HepG2 (cell line): ENCODE results near the gene RAB6B. TPM values are rescaled to one million over a fixed set of nuclear protein-coding genes. Genes with fewer than 3 reads are reported as not detected.

Source experiments
- ATAC-seq: fragments of 200-7000 bp; cut with Tn5 transposase; 3 replicates; pipeline ENCODE4 v1.9.1; 2020; ENCODE audit warnings: mild to moderate bottlenecking, moderate library complexity
- BruUV-seq: library from RNA; stranded (reverse); fragments of 400-500 nt; replicated peaks from 2 replicates; lab custom pipeline; 2021; lab: Mats Ljungman, UMichigan
- CTCF ChIA-PET: fragments of 300-600 bp; formaldehyde crosslinking; extraction: SDS; loops from one replicate; lab custom pipeline; 2021; ENCODE audit warnings: low total read pairs, inconsistent platforms, low intra/inter-chr PET ratio; lab: Yijun Ruan, JAX
- POLR2A ChIA-PET: fragments of 350-600 bp; sonication (Branson Sonifier 250); formaldehyde crosslinking; loops from one replicate; lab custom pipeline; 2020; ENCODE audit warnings: antibody characterized with exemption, inconsistent platforms; lab: Yijun Ruan, JAX
- DNase-seq: peaks from one replicate; pipeline ENCODE4 v3.0.0-alpha.2; 2015; ENCODE audit warnings: low spot score
- FAIRE-seq: peaks from 3 replicates; lab custom pipeline; 2011; peaks lifted over from hg19 to GRCh38; lab: Jason Lieb, UNC
- H2AFZ ChIP-seq: one replicate; pipeline ENCODE4 v1.6.1; 2011; ENCODE audit warnings: low read length, inconsistent platforms
- H3K27ac ChIP-seq: fragments of 300-600 bp; 3 replicates; pipeline ENCODE4 v1.8.0; 2011; ENCODE audit warnings: mixed run types, mild to moderate bottlenecking, mixed read lengths, low read length, inconsistent platforms; ENCODE audit not compliant: insufficient read depth; ENCODE audit errors: extremely low read length
- H3K27me3 ChIP-seq, 2 experiments: fragments of 200-600 bp in 1 of 2; 2 replicates in 1 of 2; 3 replicates in 1 of 2; pipeline versions ENCODE4 v1.6.0 to v1.8.0; 2011; ENCODE audit warnings: low read length in 2 of 2, mild to moderate bottlenecking in 2 of 2, moderate library complexity in 2 of 2, inconsistent platforms in 1 of 2; ENCODE audit not compliant: insufficient read depth in 2 of 2, control insufficient read depth in 1 of 2
- H3K36me3 ChIP-seq, 2 experiments: fragments of 200-600 bp in 1 of 2; replicated peaks in 1 of 2; 2 replicates in 1 of 2; 3 replicates in 1 of 2; pipeline versions ENCODE4 v1.5.1 to v1.8.0; 2011; ENCODE audit warnings: low read length in 2 of 2, inconsistent platforms in 1 of 2; ENCODE audit not compliant: insufficient read depth in 2 of 2, control insufficient read depth in 1 of 2
- H3K4me1 ChIP-seq: 2 replicates; pipeline ENCODE4 v1.5.1; 2012; ENCODE audit warnings: low read length, inconsistent platforms; ENCODE audit not compliant: insufficient read depth
- H3K4me2 ChIP-seq: 2 replicates; pipeline ENCODE4 v1.6.0; 2011; ENCODE audit warnings: low read depth, low read length, inconsistent platforms
- H3K4me3 ChIP-seq, 3 experiments: fragments of 200-600 bp in 1 of 3; sonication (generic), shearing (Covaris generic) in 1 of 3; replicated peaks in 1 of 3; 2 replicates each; pipeline ENCODE4 v1.5.1; 2011 to 2016; ENCODE audit warnings: low read length in 3 of 3, inconsistent platforms in 2 of 3, low read depth in 2 of 3, mild to moderate bottlenecking in 2 of 3, control low read depth in 1 of 3, mixed read lengths in 1 of 3; ENCODE audit not compliant: insufficient read depth in 1 of 3
- H3K79me2 ChIP-seq: one replicate; pipeline ENCODE4 v1.6.1; 2011; ENCODE audit warnings: low read length, inconsistent platforms; ENCODE audit not compliant: insufficient read depth
- H3K9ac ChIP-seq: 2 replicates; pipeline ENCODE4 v1.6.0; 2011; ENCODE audit warnings: mild to moderate bottlenecking, low read depth, low read length, inconsistent platforms; ENCODE audit not compliant: insufficient read depth
- H3K9me3 ChIP-seq: 2 replicates; pipeline ENCODE4 v1.5.1; 2012; ENCODE audit warnings: mild to moderate bottlenecking, low read length
- H4K20me1 ChIP-seq: 2 replicates; pipeline ENCODE4 v1.6.0; 2011; ENCODE audit warnings: inconsistent platforms, mild to moderate bottlenecking, low read length, moderate library complexity; ENCODE audit not compliant: insufficient read depth
- CAMTA2 ChIP-seq: sonication (generic); formaldehyde crosslinking; IDR thresholded peaks from 2 replicates; pipeline ENCODE4 v1.4.0; 2020; ENCODE audit warnings: mild to moderate bottlenecking, missing genetic modification reagents, borderline replicate concordance
- NKX3-1 ChIP-seq: sonication (generic); formaldehyde crosslinking; IDR thresholded peaks from 2 replicates; pipeline ENCODE4 v1.5.0; 2020; ENCODE audit warnings: missing genetic modification reagents
- SKI ChIP-seq: fragments of 450-650 bp; IDR thresholded peaks from one replicate; pipeline ENCODE4 v1.6.1; 2018; ENCODE audit warnings: mild to moderate bottlenecking; ENCODE audit not compliant: partially characterized antibody
- SKIL ChIP-seq: sonication (generic); formaldehyde crosslinking; IDR thresholded peaks from 2 replicates; pipeline ENCODE4 v1.8.0; 2022; ENCODE audit warnings: missing genetic modification reagents, mild to moderate bottlenecking, moderate library complexity, borderline replicate concordance
- ZNF781 ChIP-seq: sonication (generic); formaldehyde crosslinking; IDR thresholded peaks from 2 replicates; pipeline ENCODE4 v1.5.1; 2020; ENCODE audit warnings: borderline replicate concordance, mild to moderate bottlenecking, missing genetic modification reagents; ENCODE audit errors: not compliant biosample characterization
- ZNF878 ChIP-seq: sonication (generic); formaldehyde crosslinking; IDR thresholded peaks from 2 replicates; pipeline ENCODE4 v1.8.1; 2023; ENCODE audit warnings: mild to moderate bottlenecking, missing genetic modification reagents, moderate library complexity
- WGBS: methylation state at CpG from one replicate; pipeline ENCODE4 v1.1.6; 2017; ENCODE audit warnings: low lambda C conversion rate; 5-methylcytosine and 5-hydroxymethylcytosine counted together
- in situ Hi-C: cut with HindIII; loops from 2 replicates; pipeline ENCODE4 v1.10.0; 2017; ENCODE audit warnings: low pct_unique_long_range_greater_than_20kb; ENCODE audit not compliant: extremely low pct_ligation_motif_present
- intact Hi-C: fragments of 100-400 bp; cut with micrococcal nuclease; formaldehyde crosslinking; loops from one replicate; pipeline ENCODE4 v1.10.0; 2022; ENCODE audit not compliant: unreplicated experiment
- polyA plus RNA-seq, 8 experiments: library from polyadenylated mRNA; depleted of rRNA in 3 of 8; stranded (reverse) in 7 of 8; unstranded in 1 of 8; fragments of >200 nt; fragmentation: Illumina TruSeq in 4 of 8; extraction: Trizol in 4 of 8; gene quantifications; 2 replicates each; pipeline versions ENCODE4 v1.2.1 to v1.2.3, GENCODE V29; 2011 to 2016; ENCODE audit warnings: low read depth in 4 of 8, missing spikeins in 1 of 8, mixed read lengths in 1 of 8; ENCODE audit not compliant: insufficient read depth in 1 of 8
- total RNA-seq, 5 experiments: library from RNA; depleted of rRNA; stranded (reverse); fragments of >200 nt; fragmentation: Illumina TruSeq; extraction: Trizol; gene quantifications; 2 replicates each; pipeline ENCODE4 v1.2.3, GENCODE V29; 2016; ENCODE audit warnings: low read depth in 1 of 5

RAB6B gene
- total and polyA plus RNA-seq, 2 of the 13 experiments (the other 11 are each of a cell fraction or from before 2014, with no cell fraction given), result 0.16 TPM; not detected in 1

GRCh38 chr3:133933097-133934024, 37.7 kb upstream of the RAB6B start:
- Histone ChIP-seq H3K4me3 (no peak overlapping the region), H3K27me3 (peaks cover 0 to 14% of the 10 kb centered on the region in 2 experiments; a peak in 4 of 5 replicates), H3K9ac (no peak overlapping the region), H3K9me3 (no peaks in the 10 kb centered on the region), H3K27ac (no peak overlapping the region), H2AFZ (no peak overlapping the region), H4K20me1 (no peaks in the 10 kb centered on the region), H3K4me1 (no peaks in the 10 kb centered on the region), H3K79me2 (no peaks in the 10 kb centered on the region), H3K36me3 (no peaks in the 10 kb centered on the region), H3K4me2 (no peak overlapping the region)
- no TSS peak for BruUV-seq
- whole genome bisulfite sequencing, result 12% methylated on average over 9 of the region's 9 CpGs
- no peak for ATAC-seq
- ChIA-PET CTCF (no interaction called here), POLR2A (no interaction called here)
- intact Hi-C loops, result no loop called here
- DNase-seq, result no peak
- in situ Hi-C loops, result loop anchor here (10.0 kb wide), 1 partner anchor 111 kb away; no protein-coding TSS in a partner anchor
- no peak for FAIRE-seq
- TF ChIP-seq NKX3-1 (CRISPR knock-in tag) (no peak), ZNF878 (no peak), ZNF781 (no peak), SKI (no peak), SKIL (no peak), CAMTA2 (CRISPR knock-in tag) (no peak)
